ENCODE results near the gene HELB. TPM values are rescaled to one million over a fixed set of nuclear protein-coding genes. Genes with fewer than 3 reads are reported as not detected.

Gene HELB
- total and polyA plus RNA-seq, 2 of the 8 experiments (the other 6 are each of a cell fraction or from before 2014, with no cell fraction given): 1.8 to 7.6 TPM

DNA sequence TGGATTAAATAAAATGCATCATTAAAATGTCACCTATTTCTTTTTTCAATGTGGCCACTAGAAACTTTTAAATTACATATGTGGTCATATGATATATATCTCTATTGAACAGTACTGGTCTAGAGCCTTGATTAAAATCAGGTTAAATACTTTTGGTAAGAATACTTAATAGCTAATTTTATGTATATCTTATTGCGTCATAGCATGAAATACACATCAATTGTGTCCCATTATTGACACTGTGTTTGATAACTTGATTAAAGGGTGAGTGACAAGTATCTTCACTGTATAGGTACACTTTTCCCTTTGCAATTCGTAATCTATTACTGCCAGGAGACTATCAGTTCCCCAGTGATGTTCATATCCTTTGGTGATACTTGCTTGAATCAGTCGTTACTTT lies 4.4 kb upstream of the HELB start:
- H2BK5ac ChIP-seq (ENCODE audit: low read depth, low read length): no peak overlapping the region
- no peak overlapping the region for H2AFZ ChIP-seq (ENCODE audit: low read length)
- CTCF ChIA-PET (ENCODE audit: partially characterized antibody): interaction anchor here (1.6 kb wide), 1 partner anchor 111 kb away, joined by 4 read pairs; no protein-coding TSS in a partner anchor
- H3K23me2 ChIP-seq (ENCODE audit: low read depth, low read length): peaks cover 1% of the 10 kb centered on the region; the same call in 1 of the 2 replicates
- no peak overlapping the region for H2BK20ac ChIP-seq (ENCODE audit: low read length)
- no peak overlapping the region for H2BK120ac ChIP-seq (replicated peaks; ENCODE audit: low read depth, low read length)
- H2BK15ac ChIP-seq (ENCODE audit: low read length): no peak overlapping the region
- H3K9ac ChIP-seq (replicated peaks in 1 of 4; ENCODE audit: extremely low read depth in 1 of 4, low read depth in 3 of 4, low read length in 3 of 4): no peak overlapping the region
- POLR2A ChIA-PET (ENCODE audit: partially characterized antibody): no interaction called here
- TF ChIP-seq HDAC6 (IDR thresholded peaks at IDR 0.05; ENCODE audit: low read depth, low read length): no peak
- TF ChIP-seq SRF (IDR thresholded peaks at IDR 0.05; ENCODE audit: low read depth, low read length): no peak
- no peak for TF ChIP-seq JUND (IDR thresholded peaks at IDR 0.05; ENCODE audit: low read length)
- peak; percentile 29; the same call in 1 of the 2 replicates for TF ChIP-seq CEBPB (IDR thresholded peaks at IDR 0.05; ENCODE audit: low read depth, low read length)
- TF ChIP-seq POLR2AphosphoS5 (IDR thresholded peaks at IDR 0.05; ENCODE audit: low read depth, low read length): no peak
- no peak for TF ChIP-seq BRCA1 (IDR thresholded peaks at IDR 0.05; ENCODE audit: low read depth, low read length)
- TF ChIP-seq, protein P1, sequence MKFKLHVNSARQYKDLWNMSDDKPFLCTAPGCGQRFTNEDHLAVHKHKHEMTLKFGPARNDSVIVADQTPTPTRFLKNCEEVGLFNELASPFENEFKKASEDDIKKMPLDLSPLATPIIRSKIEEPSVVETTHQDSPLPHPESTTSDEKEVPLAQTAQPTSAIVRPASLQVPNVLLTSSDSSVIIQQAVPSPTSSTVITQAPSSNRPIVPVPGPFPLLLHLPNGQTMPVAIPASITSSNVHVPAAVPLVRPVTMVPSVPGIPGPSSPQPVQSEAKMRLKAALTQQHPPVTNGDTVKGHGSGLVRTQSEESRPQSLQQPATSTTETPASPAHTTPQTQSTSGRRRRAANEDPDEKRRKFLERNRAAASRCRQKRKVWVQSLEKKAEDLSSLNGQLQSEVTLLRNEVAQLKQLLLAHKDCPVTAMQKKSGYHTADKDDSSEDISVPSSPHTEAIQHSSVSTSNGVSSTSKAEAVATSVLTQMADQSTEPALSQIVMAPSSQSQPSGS (IDR thresholded peaks at IDR 0.05; ENCODE audit: low read length): no peak
- no peak overlapping the region for H3K56ac ChIP-seq (replicated peaks; ENCODE audit: insufficient read length, low read depth, low read length)
- H3K27me3 ChIP-seq (replicated peaks in 1 of 4; ENCODE audit: control insufficient read depth in 3 of 4, extremely low read depth in 1 of 4, insufficient read depth in 3 of 4, low read length in 3 of 4): no peaks in the 10 kb centered on the region
- no peak overlapping the region for H3K23ac ChIP-seq (ENCODE audit: insufficient read length)
- no peak overlapping the region for H4K91ac ChIP-seq (replicated peaks; ENCODE audit: insufficient read length, low read length)
- H4K8ac ChIP-seq (ENCODE audit: extremely low read depth, insufficient read depth, low read length): no peak overlapping the region
- WGBS, 2 experiments (ENCODE audit: extremely low coverage in 1 of 2, insufficient coverage in 1 of 2, insufficient read length in 1 of 2, insufficient replicate concordance in 2 of 2, low coverage in 1 of 2, low lambda C conversion rate in 2 of 2, missing lambda C conversion rate in 1 of 2): 86% methylated on average over 3 of the region's 3 CpGs; no CpG with 5 or more reads in 1 of the 2 experiments
- H3K4ac ChIP-seq (replicated peaks; ENCODE audit: insufficient read length, low read depth, low read length): no peak overlapping the region
- H3K27ac ChIP-seq (ENCODE audit: low read depth, low read length): no peak overlapping the region
- H3K4me1 ChIP-seq (replicated peaks in 1 of 4; ENCODE audit: control insufficient read depth in 3 of 4, insufficient read depth in 4 of 4, low read length in 3 of 4): peaks cover 0 to 3% (median 0%) of the 10 kb centered on the region in 4 experiments; a peak in 2 of 7 replicates
- DNase-seq (ENCODE audit: low read depth in 1 of 2, low spot score in 2 of 2) (no peak), FAIRE-seq (no peak)
- no peak overlapping the region for H3K4me3 ChIP-seq (ENCODE audit: extremely low read depth in 1 of 4, insufficient read depth in 2 of 4, low read depth in 3 of 4, low read length in 4 of 4)
- no peaks in the 10 kb centered on the region for H3K9me3 ChIP-seq (ENCODE audit: insufficient read depth in 2 of 2, low read depth in 1 of 2, low read length in 1 of 2)
- no peaks in the 10 kb centered on the region for H3K79me2 ChIP-seq (ENCODE audit: control insufficient read depth in 1 of 2, insufficient read depth in 2 of 2, low read length in 2 of 2)
- no peak overlapping the region for H3K14ac ChIP-seq (ENCODE audit: insufficient read length)
- no peaks in the 10 kb centered on the region for H3K79me1 ChIP-seq (ENCODE audit: low read depth, low read length)
- H3K4me2 ChIP-seq (ENCODE audit: insufficient read depth in 1 of 2, low read depth in 2 of 2, low read length in 2 of 2): no peak overlapping the region
- no peak overlapping the region for H3K18ac ChIP-seq (ENCODE audit: extremely low read depth, low read length)
- no peaks in the 10 kb centered on the region for H3K36me3 ChIP-seq (ENCODE audit: control insufficient read depth in 2 of 4, insufficient read depth in 4 of 4, low read length in 3 of 4)
- no peak overlapping the region for H4K5ac ChIP-seq (ENCODE audit: insufficient read length, low read depth, low read length)
- H4K20me1 ChIP-seq (replicated peaks in 1 of 2; ENCODE audit: control insufficient read depth in 1 of 2, insufficient read depth in 2 of 2, low read length in 2 of 2): no peaks in the 10 kb centered on the region
- no peak overlapping the region for H2BK12ac ChIP-seq (ENCODE audit: low read depth, low read length)
- H2AK5ac ChIP-seq (ENCODE audit: low read depth, low read length): no peak overlapping the region
